K562 (cell line): ENCODE data around the gene TESMIN. TPM values are rescaled to one million over a fixed set of nuclear protein-coding genes. Genes with fewer than 3 reads are reported as not detected.

ENCODE experiments used
- ATAC-seq: fragments of 200-7000 bp; cut with Tn5 transposase; 3 replicates; pipeline ENCODE4 v1.9.1; 2020; ENCODE audit warnings: moderate library complexity
- BruUV-seq: library from RNA; stranded (reverse); fragments of 400-500 nt; replicated peaks from 2 replicates; lab custom pipeline; 2021; lab: Mats Ljungman, UMichigan
- CTCF ChIA-PET: fragments of 300-600 bp; formaldehyde crosslinking; extraction: SDS; loops from one replicate; lab custom pipeline; 2021; ENCODE audit warnings: low intra/inter-chr PET ratio; lab: Yijun Ruan, JAX
- POLR2A ChIA-PET: fragments of 300-600, 350-650 bp; sonication (Branson Sonifier 250); formaldehyde crosslinking; extraction: SDS; loops from one replicate; lab custom pipeline; 2021; ENCODE audit warnings: antibody characterized with exemption, inconsistent platforms; lab: Yijun Ruan, JAX
- DNase-seq, 4 experiments: peaks; one replicate each; pipeline versions ENCODE4 v3.0.0 to v3.0.0-alpha.2; 2011 to 2018; ENCODE audit warnings: low spot score in 3 of 4, mixed read lengths in 3 of 4; ENCODE audit errors: extremely low read depth in 1 of 4
- FAIRE-seq: peaks from 2 replicates; lab custom pipeline; 2011; peaks lifted over from hg19 to GRCh38; lab: Jason Lieb, UNC
- H2AFZ ChIP-seq: 2 replicates; pipeline ENCODE4 v1.6.0; 2011; ENCODE audit warnings: low read depth, low read length, control low read depth, inconsistent platforms
- H3K27ac ChIP-seq: fragments of 200-600 bp; 3 replicates; pipeline ENCODE4 v1.8.0; 2011; ENCODE audit warnings: low read depth, mild to moderate bottlenecking, control low read depth, inconsistent platforms, low read length, moderate library complexity, mixed read lengths; ENCODE audit errors: extremely low read depth
- H3K27me3 ChIP-seq, 2 experiments: fragments of 300-600 bp in 1 of 2; 2 replicates in 1 of 2; 3 replicates in 1 of 2; pipeline versions ENCODE4 v1.6.0 to v1.8.0; 2011; ENCODE audit warnings: inconsistent platforms in 2 of 2, low read length in 2 of 2, mild to moderate bottlenecking in 1 of 2, mixed read lengths in 1 of 2, moderate library complexity in 1 of 2; ENCODE audit not compliant: control insufficient read depth in 2 of 2, insufficient read depth in 2 of 2
- H3K36me3 ChIP-seq: fragments of 300-600 bp; 3 replicates; pipeline ENCODE4 v1.8.0; 2011; ENCODE audit warnings: mild to moderate bottlenecking, low read length, inconsistent platforms; ENCODE audit not compliant: control insufficient read depth, insufficient read depth
- H3K4me1 ChIP-seq, 2 experiments: fragments of 200-600 bp in 1 of 2; replicated peaks in 1 of 2; 2 replicates in 1 of 2; 3 replicates in 1 of 2; pipeline versions ENCODE4 v1.5.1 to v1.8.0; 2011; ENCODE audit warnings: inconsistent platforms in 2 of 2, low read length in 2 of 2, mild to moderate bottlenecking in 1 of 2, mixed read lengths in 1 of 2, moderate library complexity in 1 of 2; ENCODE audit not compliant: control insufficient read depth in 2 of 2, insufficient read depth in 2 of 2
- H3K4me2 ChIP-seq: 2 replicates; pipeline ENCODE4 v1.6.1; 2011; ENCODE audit warnings: low read length, control low read depth, inconsistent platforms, mixed read lengths; ENCODE audit not compliant: insufficient read depth
- H3K4me3 ChIP-seq: fragments of 200-600 bp; sonication (generic), shearing (Covaris generic); 2 replicates; pipeline ENCODE4 v1.5.1; 2016; ENCODE audit warnings: control low read depth, inconsistent platforms
- H3K79me2 ChIP-seq: fragments of 200-600 bp; 3 replicates; pipeline ENCODE4 v1.8.0; 2011; ENCODE audit warnings: low read length, inconsistent platforms; ENCODE audit not compliant: control insufficient read depth, insufficient read depth
- H3K9ac ChIP-seq, 2 experiments: 2 replicates each; pipeline versions ENCODE4 v1.6.0 to v1.6.1; 2011; ENCODE audit warnings: low read depth in 2 of 2, low read length in 2 of 2, control low read depth in 1 of 2, inconsistent platforms in 1 of 2, mild to moderate bottlenecking in 1 of 2, mixed read lengths in 1 of 2; ENCODE audit not compliant: insufficient read depth in 1 of 2
- H3K9me1 ChIP-seq: one replicate; pipeline ENCODE4 v1.6.0; 2011; ENCODE audit warnings: inconsistent platforms, mild to moderate bottlenecking, low read length, moderate library complexity; ENCODE audit not compliant: control insufficient read depth, insufficient read depth
- H3K9me3 ChIP-seq: replicated peaks from 2 replicates; pipeline ENCODE4 v1.5.1; 2011; ENCODE audit warnings: low read depth, low read length, inconsistent platforms; ENCODE audit not compliant: control insufficient read depth, insufficient read depth
- H4K20me1 ChIP-seq: replicated peaks from 2 replicates; pipeline ENCODE4 v1.6.1; 2011; ENCODE audit warnings: low read length, inconsistent platforms, mixed read lengths; ENCODE audit not compliant: control insufficient read depth, insufficient read depth
- CUX1 ChIP-seq: fragments of 200-800 bp; sonication (Bioruptor generic); IDR thresholded peaks from 2 replicates; pipeline ENCODE4 v1.6.1; 2016; ENCODE audit warnings: missing genetic modification characterization, missing compliant biosample characterization
- DMBX1 ChIP-seq: fragments of 250-450 bp; sonication (Bioruptor Pico); IDR thresholded peaks from 2 replicates; pipeline ENCODE4 v1.8.0; 2022; ENCODE audit warnings: inconsistent platforms, mild to moderate bottlenecking, moderate library complexity, borderline replicate concordance
- SMAD2 ChIP-seq: fragments of 150-350 bp; IDR thresholded peaks from 2 replicates; pipeline ENCODE4 v1.6.1; 2014; ENCODE audit warnings: low read depth, mild to moderate bottlenecking, low read length
- WGBS: fragments of 100-300 bp; shearing (Covaris generic); methylation state at CpG from one replicate; pipeline ENCODE4 v1.1.6; 2016; ENCODE audit warnings: low coverage, mixed read lengths; ENCODE audit not compliant: insufficient coverage; ENCODE audit errors: missing lambda C conversion rate; 5-methylcytosine and 5-hydroxymethylcytosine counted together
- in situ Hi-C: fragments of 300-500 bp; cut with MboI; formaldehyde crosslinking; loops from 4 replicates; pipeline ENCODE4 v1.15.0; 2018; ENCODE audit warnings: inconsistent platforms, mixed read lengths
- intact Hi-C: fragments of 100-400 bp; cut with micrococcal nuclease; formaldehyde crosslinking; loops from 2 replicates; pipeline ENCODE4 v1.14.2; 2022
- polyA plus RNA-seq, 8 experiments: library from polyadenylated mRNA; depleted of rRNA in 4 of 8; stranded (reverse) in 5 of 8; unstranded in 3 of 8; fragments of >200 nt; fragmentation: Nextera tagmentation in 2 of 8; fragmentation: Illumina TruSeq in 1 of 8; extraction: Ambion mirVana in 2 of 8; extraction: Trizol in 1 of 8; gene quantifications; 2 replicates each; pipeline versions ENCODE4 v1.2.1 to v1.2.3, GENCODE V29; 2011 to 2014; ENCODE audit warnings: inconsistent platforms in 1 of 8, missing spikeins in 1 of 8
- total RNA-seq, 7 experiments: library from RNA; depleted of rRNA in 6 of 7; stranded (reverse); fragments of >200 nt in 6 of 7; fragmentation: Illumina TruSeq in 2 of 7; extraction: Trizol in 2 of 7; gene quantifications; 2 replicates each; pipeline versions ENCODE4 v1.2.1 to v1.2.3, GENCODE V29; 2011 to 2021; ENCODE audit warnings: low replicate concordance in 1 of 7

Gene TESMIN
- total and polyA plus RNA-seq, 9 of the 15 experiments (the other 6 are each of a cell fraction or from before 2014, with no cell fraction given) = 8.9 to 50.5 (median 15.0) TPM

GRCh38 chr11:68757711-68758110 lies 6.4 kb upstream of the TESMIN start:
- TF ChIP-seq CUX1 (CRISPR knock-in tag) (no peak), DMBX1 (CRISPR knock-in tag) (no peak), SMAD2 (no peak)
- H3K4me1 ChIP-seq = peaks cover 0 to 9% of the 10 kb centered on the region in 2 experiments; a peak in 2 of 5 replicates
- in situ Hi-C loops (no loop called here), intact Hi-C loops (no loop called here)
- H3K27me3 ChIP-seq = no peaks in the 10 kb centered on the region
- no peak overlapping the region for H3K9ac ChIP-seq
- H3K4me3 ChIP-seq = no peak overlapping the region
- no peaks in the 10 kb centered on the region for H3K79me2 ChIP-seq
- no peaks in the 10 kb centered on the region for H3K9me3 ChIP-seq
- DNase-seq (no peak), ATAC-seq (no peak), FAIRE-seq (no peak)
- BruUV-seq = no TSS peak
- no peak overlapping the region for H3K4me2 ChIP-seq
- H3K27ac ChIP-seq = no peak overlapping the region
- ChIA-PET POLR2A (interaction anchor here (0.6 kb wide), 2 partner anchors 8 to 917 kb away, joined by 3 to 4 read pairs; partner anchors contain the start of gene LTO1), CTCF (no interaction called here)
- no peak overlapping the region for H2AFZ ChIP-seq
- WGBS = 67% methylated on average over 8 of the region's 8 CpGs
- H3K36me3 ChIP-seq = peaks cover 29% of the 10 kb centered on the region; the same call in 2 of the 3 replicates
- no peaks in the 10 kb centered on the region for H4K20me1 ChIP-seq
- H3K9me1 ChIP-seq = no peaks in the 10 kb centered on the region
